ENCODE data around the gene LMAN1L. TPM values are rescaled to one million over a fixed set of nuclear protein-coding genes. Genes with fewer than 3 reads are reported as not detected.
A peak's percentile ranks its signal among the peaks of the same experiment; 100 is the strongest.

The LMAN1L gene
- polyA plus RNA-seq, 1 donor (not counting 4 experiments of a cell fraction or from before 2014, with no cell fraction given) = not detected

GRCh38 chr15:74843891-74844299 is 31.3 kb downstream of the LMAN1L start:
- no peak for TF ChIP-seq CTCF (optimal IDR thresholded peaks at IDR 0.05 in 1 of 3, IDR thresholded peaks at IDR 0.05 in 1 of 3, conservative IDR thresholded peaks at IDR 0.05 in 1 of 3; ENCODE audit: extremely low read depth in 1 of 3, insufficient read depth in 2 of 3, low read length in 3 of 3)
- no peak for TF ChIP-seq EZH2 (IDR thresholded peaks at IDR 0.05; ENCODE audit: low read length)
- Histone ChIP-seq H3K27me3 (ENCODE audit: control insufficient read depth, extremely low read depth, insufficient read depth, low read length) (no peaks in the 10 kb centered on the region), H3K9ac (ENCODE audit: control insufficient read depth, extremely low read depth, insufficient read depth, low read length) (peak overlapping the region; percentile 81), H3K4me1 (ENCODE audit: control insufficient read depth, extremely low read depth, insufficient read depth, low read length) (peaks cover 14% of the 10 kb centered on the region), H3K4me3 (ENCODE audit: control insufficient read depth in 2 of 3, extremely low read depth in 1 of 3, insufficient read depth in 2 of 3, low read depth in 1 of 3, low read length in 3 of 3) (no peak overlapping the region), H3K79me2 (ENCODE audit: control insufficient read depth, insufficient read depth, low read length) (no peaks in the 10 kb centered on the region), H3K27ac (ENCODE audit: control insufficient read depth, insufficient read depth, low read length) (no peak overlapping the region), H3K9me3 (ENCODE audit: control insufficient read depth, low read depth, low read length) (no peaks in the 10 kb centered on the region), H3K4me2 (ENCODE audit: control insufficient read depth, extremely low read depth, insufficient read depth, low read depth, low read length) (peak overlapping the region; percentile 87), H2AFZ (ENCODE audit: control insufficient read depth, low read length) (no peak overlapping the region), H4K20me1 (ENCODE audit: control insufficient read depth, extremely low read depth, insufficient read depth, low read length) (no peaks in the 10 kb centered on the region), H3K36me3 (ENCODE audit: control insufficient read depth in 2 of 2, extremely low read depth in 1 of 2, insufficient read depth in 2 of 2, low read length in 2 of 2) (peaks cover 0 to 19% of the 10 kb centered on the region in 2 experiments), H3K9me1 (ENCODE audit: control insufficient read depth, extremely low read depth, insufficient read depth, low read length) (no peaks in the 10 kb centered on the region)
- FAIRE-seq (no peak), DNase-seq (ENCODE audit: low read depth, low spot score) (no peak)
- dilution Hi-C loops (cut with MboI; ENCODE audit: extremely low pct_ligation_motif_present, low sequenced_read_pairs) = no loop called here

GRCh38 chr15:74844319-74845207 is 31.9 kb downstream of the LMAN1L start:
- Histone ChIP-seq H2AFZ (ENCODE audit: control insufficient read depth, low read length) (no peak overlapping the region), H3K9ac (ENCODE audit: control insufficient read depth, extremely low read depth, insufficient read depth, low read length) (no peak overlapping the region), H3K27ac (ENCODE audit: control insufficient read depth, insufficient read depth, low read length) (no peak overlapping the region), H3K4me3 (ENCODE audit: control insufficient read depth in 2 of 3, extremely low read depth in 1 of 3, insufficient read depth in 2 of 3, low read depth in 1 of 3, low read length in 3 of 3) (no peak overlapping the region), H3K4me1 (ENCODE audit: control insufficient read depth, extremely low read depth, insufficient read depth, low read length) (peaks cover 14% of the 10 kb centered on the region), H3K79me2 (ENCODE audit: control insufficient read depth, insufficient read depth, low read length) (no peaks in the 10 kb centered on the region), H3K9me1 (ENCODE audit: control insufficient read depth, extremely low read depth, insufficient read depth, low read length) (no peaks in the 10 kb centered on the region), H3K9me3 (ENCODE audit: control insufficient read depth, low read depth, low read length) (no peaks in the 10 kb centered on the region), H3K4me2 (ENCODE audit: control insufficient read depth, extremely low read depth, insufficient read depth, low read depth, low read length) (no peak overlapping the region), H3K36me3 (ENCODE audit: control insufficient read depth in 2 of 2, extremely low read depth in 1 of 2, insufficient read depth in 2 of 2, low read length in 2 of 2) (peaks cover 1 to 19% of the 10 kb centered on the region in 2 experiments), H4K20me1 (ENCODE audit: control insufficient read depth, extremely low read depth, insufficient read depth, low read length) (no peaks in the 10 kb centered on the region), H3K27me3 (ENCODE audit: control insufficient read depth, extremely low read depth, insufficient read depth, low read length) (no peaks in the 10 kb centered on the region)
- FAIRE-seq (no peak), DNase-seq (ENCODE audit: low read depth, low spot score) (no peak)
- no peak for TF ChIP-seq CTCF (optimal IDR thresholded peaks at IDR 0.05 in 1 of 3, IDR thresholded peaks at IDR 0.05 in 1 of 3, conservative IDR thresholded peaks at IDR 0.05 in 1 of 3; ENCODE audit: extremely low read depth in 1 of 3, insufficient read depth in 2 of 3, low read length in 3 of 3)
- no peak for TF ChIP-seq EZH2 (IDR thresholded peaks at IDR 0.05; ENCODE audit: low read length)
- dilution Hi-C loops (cut with MboI; ENCODE audit: extremely low pct_ligation_motif_present, low sequenced_read_pairs) = no loop called here
